ENCODE measurements around the gene ZFAND2A. TPM values are rescaled to one million over a fixed set of nuclear protein-coding genes. Genes with fewer than 3 reads are reported as not detected.
"Not testable (repeated sequence)": the region's sequence is repeated elsewhere in the genome, so short reads cannot be mapped to it uniquely, and the experiment has no call there.

ZFAND2A gene
- total RNA-seq, 2 donors from 2014 or later, result 62.2 to 71.3 TPM

- no peak overlapping the region for H3K27ac Mint-ChIP-seq
- peaks cover 2 to 6% of the 10 kb centered on the region in 2 donors for H3K36me3 Mint-ChIP-seq (ENCODE audit: insufficient read depth in 2 of 2)
- DNase-seq (no peak), ATAC-seq (replicated peaks in 1 of 2) (no peak)
- no peak overlapping the region for H3K4me3 Mint-ChIP-seq
- peaks cover 2 to 13% of the 10 kb centered on the region in 2 donors for H3K9me3 Mint-ChIP-seq
- H3K27me3 Mint-ChIP-seq (ENCODE audit: low read depth), result peaks cover 29% of the 10 kb centered on the region
- H3K4me1 Mint-ChIP-seq (ENCODE audit: low read depth), result peaks cover 12% of the 10 kb centered on the region
These were observed 30.2 kb upstream of the ZFAND2A start for GRCh38 chr7:1189986-1190772.

- DNase-seq, result no peak
- peaks cover 29% of the 10 kb centered on the region for H3K27me3 Mint-ChIP-seq (ENCODE audit: low read depth)
- no peak for ATAC-seq (replicated peaks in 1 of 2)
- no peak overlapping the region for H3K4me3 Mint-ChIP-seq
- peaks cover 12% of the 10 kb centered on the region for H3K4me1 Mint-ChIP-seq (ENCODE audit: low read depth)
- H3K9me3 Mint-ChIP-seq, result peaks cover 2 to 13% of the 10 kb centered on the region in 2 donors
- H3K27ac Mint-ChIP-seq, result no peak overlapping the region
- peaks cover 2 to 6% of the 10 kb centered on the region in 2 donors for H3K36me3 Mint-ChIP-seq (ENCODE audit: insufficient read depth in 2 of 2)
These were observed 28.8 kb upstream of the ZFAND2A start for GRCh38 chr7:1188720-1189294.

- H3K36me3 Mint-ChIP-seq (ENCODE audit: insufficient read depth in 2 of 2), result peaks cover under 1 to 4% of the 10 kb centered on the region in 2 donors
- no peak for DNase-seq
- ATAC-seq (replicated peaks in 1 of 2), result no peak
- no peak overlapping the region for H3K4me3 Mint-ChIP-seq
- H3K27me3 Mint-ChIP-seq (ENCODE audit: low read depth), result peaks cover 22% of the 10 kb centered on the region
- peaks cover 12% of the 10 kb centered on the region for H3K4me1 Mint-ChIP-seq (ENCODE audit: low read depth)
- peaks cover 2 to 12% of the 10 kb centered on the region in 2 donors for H3K9me3 Mint-ChIP-seq
- H3K27ac Mint-ChIP-seq, result no peak overlapping the region
These were observed 27.1 kb upstream of the ZFAND2A start for GRCh38 chr7:1187127-1187526.

GRCh38 chr7:1181640-1182039 lies 21.6 kb upstream of the ZFAND2A start:
- Mint-ChIP-seq H3K27ac (no peak overlapping the region), H3K4me1 (ENCODE audit: low read depth) (peaks cover 16% of the 10 kb centered on the region), H3K27me3 (ENCODE audit: low read depth) (peaks cover 26% of the 10 kb centered on the region), H3K4me3 (no peak overlapping the region), H3K9me3 (no peaks in the 10 kb centered on the region), H3K36me3 (ENCODE audit: insufficient read depth in 2 of 2) (no peaks in the 10 kb centered on the region)
- ATAC-seq (replicated peaks in 1 of 2) (no peak), DNase-seq (no peak)

- Mint-ChIP-seq H3K4me3 (no peak overlapping the region), H3K36me3 (ENCODE audit: insufficient read depth in 2 of 2) (no peaks in the 10 kb centered on the region), H3K27me3 (ENCODE audit: low read depth) (peaks cover 26% of the 10 kb centered on the region), H3K4me1 (ENCODE audit: low read depth) (peaks cover 22% of the 10 kb centered on the region), H3K9me3 (no peaks in the 10 kb centered on the region), H3K27ac (no peak overlapping the region)
- no peak for DNase-seq
- ATAC-seq (replicated peaks in 1 of 2), result no peak
These were observed 21.0 kb upstream of the ZFAND2A start for GRCh38 chr7:1181031-1181430.

GRCh38 chr7:1176891-1177373 lies 16.9 kb upstream of the ZFAND2A start:
- peaks cover 14% of the 10 kb centered on the region for H3K27me3 Mint-ChIP-seq (ENCODE audit: low read depth)
- DNase-seq, result peak; percentile 86 to 91
- H3K4me1 Mint-ChIP-seq (ENCODE audit: low read depth), result peaks cover 20% of the 10 kb centered on the region
- ATAC-seq (replicated peaks in 1 of 2), result peak; percentile 56 to 60
- no peaks in the 10 kb centered on the region for H3K9me3 Mint-ChIP-seq
- H3K4me3 Mint-ChIP-seq, result peak overlapping the region; percentile 59 to 83
- H3K27ac Mint-ChIP-seq, result peak overlapping the region; percentile 79
- H3K36me3 Mint-ChIP-seq (ENCODE audit: insufficient read depth in 2 of 2), result no peaks in the 10 kb centered on the region

- no peak overlapping the region for H3K27ac Mint-ChIP-seq
- peak; percentile 75 to 80 for ATAC-seq (replicated peaks in 1 of 2)
These were observed 16.2 kb upstream of the ZFAND2A start for GRCh38 chr7:1175967-1176851.

GRCh38 chr7:1175597-1175966 lies 15.6 kb upstream of the ZFAND2A start:
- Mint-ChIP-seq H3K27me3 (ENCODE audit: low read depth) (peaks cover 14% of the 10 kb centered on the region), H3K27ac (no peak overlapping the region), H3K4me1 (ENCODE audit: low read depth) (peaks cover 20% of the 10 kb centered on the region), H3K9me3 (no peaks in the 10 kb centered on the region), H3K4me3 (peak overlapping the region; percentile 59 to 83), H3K36me3 (ENCODE audit: insufficient read depth in 2 of 2) (no peaks in the 10 kb centered on the region)
- DNase-seq (no peak), ATAC-seq (replicated peaks in 1 of 2) (no peak)

More at GRCh38 chr7:1175967-1176851, 16.2 kb upstream of the ZFAND2A start:
- peaks cover 14% of the 10 kb centered on the region for H3K27me3 Mint-ChIP-seq (ENCODE audit: low read depth)
- no peaks in the 10 kb centered on the region for H3K36me3 Mint-ChIP-seq (ENCODE audit: insufficient read depth in 2 of 2)
- peak overlapping the region; percentile 59 to 83 for H3K4me3 Mint-ChIP-seq
- no peaks in the 10 kb centered on the region for H3K9me3 Mint-ChIP-seq
- peak; percentile 87 to 93 for DNase-seq
- H3K4me1 Mint-ChIP-seq (ENCODE audit: low read depth), result peaks cover 20% of the 10 kb centered on the region

- Mint-ChIP-seq H3K36me3 (ENCODE audit: insufficient read depth in 2 of 2) (no peaks in the 10 kb centered on the region), H3K27me3 (ENCODE audit: low read depth) (peaks cover 14% of the 10 kb centered on the region), H3K27ac (no peak overlapping the region), H3K4me1 (ENCODE audit: low read depth) (peaks cover 22% of the 10 kb centered on the region), H3K4me3 (no peak overlapping the region), H3K9me3 (no peaks in the 10 kb centered on the region)
- ATAC-seq (replicated peaks in 1 of 2) (no peak), DNase-seq (no peak)
These were observed 15.0 kb upstream of the ZFAND2A start for GRCh38 chr7:1174881-1175596.

GRCh38 chr7:1174002-1174401 lies 14.0 kb upstream of the ZFAND2A start:
- Mint-ChIP-seq H3K27ac (no peak overlapping the region), H3K4me1 (ENCODE audit: low read depth) (peaks cover 31% of the 10 kb centered on the region), H3K36me3 (ENCODE audit: insufficient read depth in 2 of 2) (no peaks in the 10 kb centered on the region), H3K9me3 (no peaks in the 10 kb centered on the region), H3K4me3 (no peak overlapping the region), H3K27me3 (ENCODE audit: low read depth) (peaks cover 9% of the 10 kb centered on the region)
- no peak for DNase-seq
- no peak for ATAC-seq (replicated peaks in 1 of 2)

GRCh38 chr7:1172666-1173523 lies 12.9 kb upstream of the ZFAND2A start:
- H3K9me3 Mint-ChIP-seq, result no peaks in the 10 kb centered on the region
- no peaks in the 10 kb centered on the region for H3K36me3 Mint-ChIP-seq (ENCODE audit: insufficient read depth in 2 of 2)
- H3K27ac Mint-ChIP-seq, result no peak overlapping the region
- peaks cover 4% of the 10 kb centered on the region for H3K27me3 Mint-ChIP-seq (ENCODE audit: low read depth)
- peaks cover 31% of the 10 kb centered on the region for H3K4me1 Mint-ChIP-seq (ENCODE audit: low read depth)
- no peak overlapping the region for H3K4me3 Mint-ChIP-seq
- ATAC-seq (replicated peaks in 1 of 2) (no peak), DNase-seq (no peak)

GRCh38 chr7:1171516-1171915 lies 11.5 kb upstream of the ZFAND2A start:
- H3K27ac Mint-ChIP-seq; ATAC-seq (replicated peaks in 1 of 2); DNase-seq; H3K4me3 Mint-ChIP-seq; H3K36me3 Mint-ChIP-seq (ENCODE audit: insufficient read depth in 2 of 2); H3K27me3 Mint-ChIP-seq (ENCODE audit: low read depth); H3K9me3 Mint-ChIP-seq: not testable (repeated sequence)
- peaks cover 20% of the 10 kb centered on the region for H3K4me1 Mint-ChIP-seq (ENCODE audit: low read depth)

All from activated T-cell treated with anti-CD3 and anti-CD28 coated beads, Interleukin-2, amount 50 U/mL, for 72 hours (primary cell).